ENCODE results near the gene MBD3L1.

MBD3L1 gene

DNA sequence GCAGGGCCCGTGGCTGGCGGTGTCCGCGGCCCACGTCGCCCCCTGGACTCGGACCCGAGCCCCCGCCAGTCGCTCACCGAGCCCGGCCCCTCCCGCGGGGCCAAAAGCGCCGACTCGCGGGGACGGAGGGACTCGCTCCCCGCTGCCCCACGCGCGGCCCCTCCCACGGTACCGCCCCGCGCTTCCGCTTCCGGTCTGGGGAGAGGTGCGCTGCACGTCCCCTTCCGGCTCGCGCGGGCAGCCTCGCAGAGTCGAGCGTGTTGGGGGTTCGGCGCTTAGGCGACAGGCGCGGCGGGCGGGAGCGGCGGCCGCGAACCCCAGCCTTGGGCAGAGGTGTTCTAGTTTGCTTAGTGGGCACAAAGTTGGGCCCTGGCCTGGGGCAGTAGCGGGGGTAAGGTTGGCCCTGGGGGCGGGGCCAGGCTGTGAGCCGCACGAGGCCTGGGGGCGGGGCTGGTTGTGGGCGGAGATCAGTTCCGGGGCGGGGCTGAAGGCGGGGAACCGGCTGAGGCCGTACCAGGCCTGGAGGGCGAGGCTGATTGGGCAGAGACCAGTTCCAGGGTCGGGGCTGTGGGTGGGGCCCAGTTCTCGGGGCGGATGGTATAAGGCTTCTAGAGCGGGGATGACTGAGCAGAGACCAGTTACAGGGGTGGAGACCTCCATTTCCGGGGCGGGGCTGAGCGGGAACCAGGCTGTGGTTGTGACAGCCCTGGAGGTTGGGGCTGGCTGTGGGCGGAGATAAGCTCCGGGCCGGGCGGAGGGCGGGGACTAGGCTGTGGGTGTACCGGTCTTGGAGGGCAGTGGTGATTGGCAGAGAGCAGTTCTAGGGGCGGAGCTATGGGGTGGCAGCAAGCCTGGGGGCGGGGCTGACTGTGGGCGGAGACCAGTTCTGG lies at the start of gene MBD3L1, which contains the start of gene ZNF558:
Gene MBD3L1, plus strand, starts transcription at position 246 of the 890 bp plus-strand sequence. CDS start 10,302 bp downstream, outside the sequence.
Gene ZNF558, minus strand, starts transcription at position 173 of the 890 bp plus-strand sequence. CDS start 9,645 bp downstream, outside the sequence.
- peak within 1 kb of the TSS; percentile 98 for H3K9ac ChIP-seq (ENCODE audit: low read length)
- H3K9me3 ChIP-seq (ENCODE audit: control insufficient read depth, low read length) = no peaks in the 10 kb centered on the region
- peaks cover 11% of the 10 kb centered on the region for H3K4me1 ChIP-seq (ENCODE audit: control insufficient read depth, insufficient read depth, low read length)
- peak; percentile 98 for DNase-seq (ENCODE audit: low read depth)
- H3K27me3 ChIP-seq (replicated peaks; ENCODE audit: control insufficient read depth, insufficient read depth, low read length) = no peaks in the 10 kb centered on the region
- H3K4me3 ChIP-seq (ENCODE audit: low read length) = peak within 1 kb of the TSS; percentile 95
- H3K36me3 ChIP-seq (ENCODE audit: control insufficient read depth, insufficient read depth, low read length, severe bottlenecking) = peaks cover 22% of the 10 kb centered on the region

DNA sequence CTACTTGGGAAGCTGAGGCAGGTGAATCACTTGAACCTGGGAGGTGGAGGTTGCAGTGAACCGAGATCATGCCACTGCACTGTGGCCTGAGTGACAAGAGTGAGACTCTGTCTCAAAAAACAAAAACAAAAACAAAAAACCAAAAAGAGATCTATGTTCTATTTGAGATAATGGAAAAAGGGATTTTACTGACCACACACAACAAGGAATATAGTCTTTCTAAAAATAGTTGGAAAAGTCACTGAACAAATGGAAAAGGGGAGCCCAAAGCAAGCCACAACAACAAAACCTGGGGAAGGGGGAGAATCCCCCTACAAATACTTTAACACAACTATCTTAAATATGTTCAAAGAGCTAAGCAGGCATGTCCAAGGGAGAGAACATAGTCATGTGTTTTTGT lies 37.4 kb upstream of the MBD3L1 start:
- no peaks in the 10 kb centered on the region for H3K36me3 ChIP-seq (ENCODE audit: control insufficient read depth, insufficient read depth, low read length, severe bottlenecking)
- H3K4me1 ChIP-seq (ENCODE audit: control insufficient read depth, insufficient read depth, low read length) = no peaks in the 10 kb centered on the region
- H3K27me3 ChIP-seq (replicated peaks; ENCODE audit: control insufficient read depth, insufficient read depth, low read length) = no peaks in the 10 kb centered on the region
- H3K9ac ChIP-seq (ENCODE audit: low read length) = no peak overlapping the region
- H3K9me3 ChIP-seq (ENCODE audit: control insufficient read depth, low read length) = peaks cover 13% of the 10 kb centered on the region
- no peak for DNase-seq (ENCODE audit: low read depth)
- H3K4me3 ChIP-seq (ENCODE audit: low read length) = no peak overlapping the region

GRCh38 chr19:8806661-8807060 lies 25.5 kb upstream of the MBD3L1 start:
- H3K4me3 ChIP-seq (ENCODE audit: low read length) = peak overlapping the region; percentile 77
- peaks cover 78% of the 10 kb centered on the region for H3K36me3 ChIP-seq (ENCODE audit: control insufficient read depth, insufficient read depth, low read length, severe bottlenecking)
- no peak for DNase-seq (ENCODE audit: low read depth)
- no peaks in the 10 kb centered on the region for H3K27me3 ChIP-seq (replicated peaks; ENCODE audit: control insufficient read depth, insufficient read depth, low read length)
- no peak overlapping the region for H3K9ac ChIP-seq (ENCODE audit: low read length)
- H3K9me3 ChIP-seq (ENCODE audit: control insufficient read depth, low read length) = peaks cover 92% of the 10 kb centered on the region
- no peaks in the 10 kb centered on the region for H3K4me1 ChIP-seq (ENCODE audit: control insufficient read depth, insufficient read depth, low read length)

GRCh38 chr19:8811315-8812172 lies 20.6 kb upstream of the MBD3L1 start:
- peak; percentile 5 for DNase-seq (ENCODE audit: low read depth)
- Histone ChIP-seq H3K4me3 (ENCODE audit: low read length) (peak overlapping the region; percentile 77), H3K36me3 (ENCODE audit: control insufficient read depth, insufficient read depth, low read length, severe bottlenecking) (peaks cover 97% of the 10 kb centered on the region), H3K4me1 (ENCODE audit: control insufficient read depth, insufficient read depth, low read length) (no peaks in the 10 kb centered on the region), H3K9me3 (ENCODE audit: control insufficient read depth, low read length) (peaks cover 100% of the 10 kb centered on the region), H3K27me3 (replicated peaks; ENCODE audit: control insufficient read depth, insufficient read depth, low read length) (no peaks in the 10 kb centered on the region), H3K9ac (ENCODE audit: low read length) (no peak overlapping the region)

GRCh38 chr19:8814176-8814575 lies 18.0 kb upstream of the MBD3L1 start:
- Histone ChIP-seq H3K36me3 (ENCODE audit: control insufficient read depth, insufficient read depth, low read length, severe bottlenecking) (peaks cover 98% of the 10 kb centered on the region), H3K4me1 (ENCODE audit: control insufficient read depth, insufficient read depth, low read length) (no peaks in the 10 kb centered on the region), H3K27me3 (replicated peaks; ENCODE audit: control insufficient read depth, insufficient read depth, low read length) (no peaks in the 10 kb centered on the region), H3K4me3 (ENCODE audit: low read length) (peak overlapping the region; percentile 77), H3K9ac (ENCODE audit: low read length) (no peak overlapping the region), H3K9me3 (ENCODE audit: control insufficient read depth, low read length) (peaks cover 100% of the 10 kb centered on the region)
- no peak for DNase-seq (ENCODE audit: low read depth)

DNA sequence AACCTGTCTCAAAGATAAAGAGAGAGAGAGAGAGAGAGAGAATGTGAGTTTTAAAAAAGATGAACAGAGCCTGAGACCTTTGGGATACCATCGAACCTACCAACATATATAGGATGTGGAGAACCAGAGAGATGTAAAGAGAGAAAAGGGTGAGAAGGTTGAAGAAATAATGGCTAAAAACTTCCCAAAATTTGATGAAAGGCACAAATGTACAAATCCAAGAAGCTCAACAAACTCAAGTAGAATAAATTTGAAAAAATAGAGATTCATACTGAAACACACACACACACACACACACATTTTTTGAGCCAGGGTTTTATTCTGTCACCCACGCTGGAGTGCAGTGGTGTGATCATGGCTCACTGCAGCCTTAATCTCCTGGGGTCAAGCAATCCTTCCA lies 16.4 kb upstream of the MBD3L1 start:
- no peak overlapping the region for H3K9ac ChIP-seq (ENCODE audit: low read length)
- peak overlapping the region; percentile 77 for H3K4me3 ChIP-seq (ENCODE audit: low read length)
- DNase-seq (ENCODE audit: low read depth) = no peak
- H3K27me3 ChIP-seq (replicated peaks; ENCODE audit: control insufficient read depth, insufficient read depth, low read length) = no peaks in the 10 kb centered on the region
- peaks cover 100% of the 10 kb centered on the region for H3K36me3 ChIP-seq (ENCODE audit: control insufficient read depth, insufficient read depth, low read length, severe bottlenecking)
- H3K4me1 ChIP-seq (ENCODE audit: control insufficient read depth, insufficient read depth, low read length) = no peaks in the 10 kb centered on the region
- peaks cover 97% of the 10 kb centered on the region for H3K9me3 ChIP-seq (ENCODE audit: control insufficient read depth, low read length)

DNA sequence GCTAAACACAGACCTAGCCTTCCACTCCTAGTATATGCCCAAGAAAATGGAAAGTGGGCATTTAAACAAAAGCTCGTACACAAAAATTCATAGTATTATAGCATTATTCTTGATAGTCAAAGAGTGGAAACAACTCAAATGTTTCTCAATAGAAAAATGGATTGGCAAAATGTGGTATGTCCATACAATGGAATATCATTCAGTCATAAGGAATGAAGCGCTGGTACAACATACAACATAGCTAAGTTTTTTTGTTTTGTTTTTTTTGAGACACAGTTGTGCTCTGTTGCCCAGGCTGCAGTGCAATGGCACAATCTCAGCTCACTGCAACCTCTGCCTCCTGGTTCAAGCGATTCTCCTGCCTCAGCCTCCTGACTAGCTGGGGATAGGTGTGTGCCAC lies 11.9 kb upstream of the MBD3L1 start:
- Histone ChIP-seq H3K9ac (ENCODE audit: low read length) (no peak overlapping the region), H3K4me3 (ENCODE audit: low read length) (no peak overlapping the region), H3K36me3 (ENCODE audit: control insufficient read depth, insufficient read depth, low read length, severe bottlenecking) (peaks cover 99% of the 10 kb centered on the region), H3K4me1 (ENCODE audit: control insufficient read depth, insufficient read depth, low read length) (no peaks in the 10 kb centered on the region), H3K27me3 (replicated peaks; ENCODE audit: control insufficient read depth, insufficient read depth, low read length) (no peaks in the 10 kb centered on the region), H3K9me3 (ENCODE audit: control insufficient read depth, low read length) (peaks cover 65% of the 10 kb centered on the region)
- DNase-seq (ENCODE audit: low read depth) = no peak

GRCh38 chr19:8821748-8822241 lies 10.4 kb upstream of the MBD3L1 start:
- H3K27me3 ChIP-seq (replicated peaks; ENCODE audit: control insufficient read depth, insufficient read depth, low read length) = no peaks in the 10 kb centered on the region
- peaks cover 96% of the 10 kb centered on the region for H3K36me3 ChIP-seq (ENCODE audit: control insufficient read depth, insufficient read depth, low read length, severe bottlenecking)
- no peak overlapping the region for H3K9ac ChIP-seq (ENCODE audit: low read length)
- peaks cover 50% of the 10 kb centered on the region for H3K9me3 ChIP-seq (ENCODE audit: control insufficient read depth, low read length)
- H3K4me1 ChIP-seq (ENCODE audit: control insufficient read depth, insufficient read depth, low read length) = no peaks in the 10 kb centered on the region
- no peak for DNase-seq (ENCODE audit: low read depth)
- H3K4me3 ChIP-seq (ENCODE audit: low read length) = no peak overlapping the region

DNA sequence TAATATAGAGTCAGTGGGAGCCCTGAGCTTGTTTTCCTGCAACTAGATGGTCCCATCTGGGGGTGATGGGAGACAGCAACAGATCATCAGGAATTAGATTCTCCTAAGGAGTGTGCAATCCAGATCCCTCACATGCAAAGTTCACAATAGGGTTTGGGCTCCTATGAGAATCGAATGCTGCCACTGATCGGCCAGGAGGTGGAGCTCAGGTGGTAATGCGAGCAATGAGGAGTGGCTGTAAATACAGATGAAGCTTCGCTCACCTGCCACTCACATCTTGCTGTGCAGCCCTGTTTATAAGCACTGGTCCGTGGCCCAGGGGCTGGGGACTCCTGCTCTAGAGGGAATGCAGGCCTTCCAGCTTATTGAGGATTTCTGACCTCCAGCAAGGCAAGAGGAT lies 5.8 kb upstream of the MBD3L1 start:
- H3K4me3 ChIP-seq (ENCODE audit: low read length) = no peak overlapping the region
- peaks cover 6% of the 10 kb centered on the region for H3K4me1 ChIP-seq (ENCODE audit: control insufficient read depth, insufficient read depth, low read length)
- H3K9me3 ChIP-seq (ENCODE audit: control insufficient read depth, low read length) = peaks cover 7% of the 10 kb centered on the region
- H3K9ac ChIP-seq (ENCODE audit: low read length) = no peak overlapping the region
- H3K27me3 ChIP-seq (replicated peaks; ENCODE audit: control insufficient read depth, insufficient read depth, low read length) = no peaks in the 10 kb centered on the region
- peaks cover 72% of the 10 kb centered on the region for H3K36me3 ChIP-seq (ENCODE audit: control insufficient read depth, insufficient read depth, low read length, severe bottlenecking)
- no peak for DNase-seq (ENCODE audit: low read depth)

- Histone ChIP-seq H3K4me3 (ENCODE audit: low read length) (no peak overlapping the region), H3K36me3 (ENCODE audit: control insufficient read depth, insufficient read depth, low read length, severe bottlenecking) (peaks cover 63% of the 10 kb centered on the region), H3K9ac (ENCODE audit: low read length) (no peak overlapping the region), H3K27me3 (replicated peaks; ENCODE audit: control insufficient read depth, insufficient read depth, low read length) (no peaks in the 10 kb centered on the region), H3K4me1 (ENCODE audit: control insufficient read depth, insufficient read depth, low read length) (peaks cover 8% of the 10 kb centered on the region), H3K9me3 (ENCODE audit: control insufficient read depth, low read length) (no peaks in the 10 kb centered on the region)
- no peak for DNase-seq (ENCODE audit: low read depth)
Measured at GRCh38 chr19:8827277-8827676, 4.9 kb upstream of the MBD3L1 start.

GRCh38 chr19:8831373-8831772 lies 804 bp upstream of the MBD3L1 start:
- no peaks in the 10 kb centered on the region for H3K27me3 ChIP-seq (replicated peaks; ENCODE audit: control insufficient read depth, insufficient read depth, low read length)
- peaks cover 27% of the 10 kb centered on the region for H3K36me3 ChIP-seq (ENCODE audit: control insufficient read depth, insufficient read depth, low read length, severe bottlenecking)
- no peak for DNase-seq (ENCODE audit: low read depth)
- H3K4me1 ChIP-seq (ENCODE audit: control insufficient read depth, insufficient read depth, low read length) = peaks cover 11% of the 10 kb centered on the region
- no peaks in the 10 kb centered on the region for H3K9me3 ChIP-seq (ENCODE audit: control insufficient read depth, low read length)
- peak overlapping the region; percentile 98 for H3K9ac ChIP-seq (ENCODE audit: low read length)
- peak overlapping the region; percentile 95 for H3K4me3 ChIP-seq (ENCODE audit: low read length)

Measured in adipocyte (in vitro differentiated cells).